ENCODE measurements around the gene OR51D1.

Gene OR51D1

DNA sequence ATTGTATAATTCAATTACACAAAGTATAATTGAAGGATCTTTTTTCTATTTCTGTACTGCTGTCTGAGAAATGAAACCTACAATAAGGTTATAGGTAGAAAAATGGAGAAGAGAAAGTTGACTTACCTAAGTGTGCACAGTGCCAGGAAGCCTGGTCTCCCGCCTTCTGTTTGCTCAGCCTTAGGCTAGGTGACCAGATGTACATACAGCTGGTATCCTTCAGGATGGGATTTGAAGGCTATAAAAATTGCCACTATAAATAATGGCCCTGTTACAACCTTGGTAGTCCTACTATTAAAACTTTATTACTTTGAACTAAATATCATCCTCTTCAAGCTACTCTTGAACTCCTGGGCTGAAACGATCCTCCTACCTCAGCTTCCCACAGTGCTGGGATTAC is 40.7 kb downstream of the OR51D1 start:
- Histone ChIP-seq H3K27me3 (ENCODE audit: insufficient read depth, poor library complexity, severe bottlenecking) (no peaks in the 10 kb centered on the region), H3K27ac (replicated peaks) (no peak overlapping the region), H3K4me3 (replicated peaks; ENCODE audit: insufficient read depth, low read length) (no peak overlapping the region)
- TF ChIP-seq, protein P1, sequence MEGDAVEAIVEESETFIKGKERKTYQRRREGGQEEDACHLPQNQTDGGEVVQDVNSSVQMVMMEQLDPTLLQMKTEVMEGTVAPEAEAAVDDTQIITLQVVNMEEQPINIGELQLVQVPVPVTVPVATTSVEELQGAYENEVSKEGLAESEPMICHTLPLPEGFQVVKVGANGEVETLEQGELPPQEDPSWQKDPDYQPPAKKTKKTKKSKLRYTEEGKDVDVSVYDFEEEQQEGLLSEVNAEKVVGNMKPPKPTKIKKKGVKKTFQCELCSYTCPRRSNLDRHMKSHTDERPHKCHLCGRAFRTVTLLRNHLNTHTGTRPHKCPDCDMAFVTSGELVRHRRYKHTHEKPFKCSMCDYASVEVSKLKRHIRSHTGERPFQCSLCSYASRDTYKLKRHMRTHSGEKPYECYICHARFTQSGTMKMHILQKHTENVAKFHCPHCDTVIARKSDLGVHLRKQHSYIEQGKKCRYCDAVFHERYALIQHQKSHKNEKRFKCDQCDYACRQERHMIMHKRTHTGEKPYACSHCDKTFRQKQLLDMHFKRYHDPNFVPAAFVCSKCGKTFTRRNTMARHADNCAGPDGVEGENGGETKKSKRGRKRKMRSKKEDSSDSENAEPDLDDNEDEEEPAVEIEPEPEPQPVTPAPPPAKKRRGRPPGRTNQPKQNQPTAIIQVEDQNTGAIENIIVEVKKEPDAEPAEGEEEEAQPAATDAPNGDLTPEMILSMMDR (IDR thresholded peaks at IDR 0.05; ENCODE audit: insufficient read depth, low read length) = no peak
- TF ChIP-seq SPI1 (IDR thresholded peaks at IDR 0.05; ENCODE audit: borderline replicate concordance, low read depth) (no peak), POLR2AphosphoS5 (IDR thresholded peaks at IDR 0.05; ENCODE audit: low read depth) (no peak), GABPA (IDR thresholded peaks at IDR 0.05; ENCODE audit: low read depth) (no peak), REST (IDR thresholded peaks at IDR 0.05; ENCODE audit: insufficient replicate concordance, low read depth) (no peak)
- no peak for DNase-seq (ENCODE audit: low read depth in 1 of 2, low spot score in 1 of 2)

GRCh38 chr11:4680341-4680740 is 43.1 kb downstream of the OR51D1 start:
- H3K27ac ChIP-seq (replicated peaks) = no peak overlapping the region
- no peak for DNase-seq (ENCODE audit: low read depth in 1 of 2, low spot score in 1 of 2)
- no peak for TF ChIP-seq REST (IDR thresholded peaks at IDR 0.05; ENCODE audit: insufficient replicate concordance, low read depth)
- TF ChIP-seq SPI1 (IDR thresholded peaks at IDR 0.05; ENCODE audit: borderline replicate concordance, low read depth) = no peak

DNA sequence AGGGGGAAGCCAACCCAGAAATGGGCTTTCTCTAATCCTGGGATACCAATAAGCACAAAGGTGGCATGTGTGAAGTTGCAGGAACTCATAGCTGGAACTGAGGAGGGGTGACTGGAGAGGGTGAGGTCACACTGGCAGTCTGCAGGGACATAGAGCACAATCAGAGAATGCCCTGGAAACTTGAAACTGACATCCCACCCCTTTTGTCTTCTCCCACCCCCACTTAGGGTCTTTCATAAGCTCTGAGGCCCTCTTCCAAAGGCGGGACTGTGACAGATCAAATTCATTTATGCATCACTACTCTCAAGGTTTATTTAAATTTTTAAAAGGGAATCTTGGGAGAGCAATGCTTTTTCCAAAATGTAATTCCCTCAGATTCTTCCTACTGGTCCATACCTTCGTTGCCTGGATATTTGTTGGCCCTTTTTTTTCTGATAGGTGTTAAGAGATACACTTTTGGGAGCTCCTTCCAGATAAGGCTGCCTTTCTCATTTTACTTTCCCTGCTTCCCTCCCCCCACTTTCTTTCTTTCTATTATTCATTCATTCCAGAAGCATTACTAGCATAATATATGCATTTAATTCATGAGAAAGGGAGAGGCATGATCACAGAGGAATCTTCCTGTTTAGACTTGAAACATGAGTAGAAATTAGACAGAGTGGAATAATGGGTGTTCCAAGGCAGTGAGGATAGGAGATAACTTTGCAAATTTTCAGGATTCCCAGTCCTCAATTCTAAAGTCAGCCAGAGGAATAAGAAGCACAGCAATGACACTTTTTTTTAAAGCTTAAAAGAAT is 45.5 kb downstream of the OR51D1 start:
- TF ChIP-seq SPI1 (IDR thresholded peaks at IDR 0.05; ENCODE audit: borderline replicate concordance, low read depth) (no peak), POLR2AphosphoS5 (IDR thresholded peaks at IDR 0.05; ENCODE audit: low read depth) (no peak), REST (IDR thresholded peaks at IDR 0.05; ENCODE audit: insufficient replicate concordance, low read depth) (no peak)
- TF ChIP-seq, protein P1 (IDR thresholded peaks at IDR 0.05; ENCODE audit: insufficient read depth, low read length) = no peak
- H3K4me3 ChIP-seq (replicated peaks; ENCODE audit: insufficient read depth, low read length) = no peak overlapping the region
- no peak for DNase-seq (ENCODE audit: low read depth in 1 of 2, low spot score in 1 of 2)
- H3K27me3 ChIP-seq (ENCODE audit: insufficient read depth, poor library complexity, severe bottlenecking) = peaks cover 4% of the 10 kb centered on the region
- no peak overlapping the region for H3K27ac ChIP-seq (replicated peaks)

More at GRCh38 chr11:4680341-4680740, 43.1 kb downstream of the OR51D1 start:
- no peak overlapping the region for H3K4me3 ChIP-seq (replicated peaks; ENCODE audit: insufficient read depth, low read length)
- H3K27me3 ChIP-seq (ENCODE audit: insufficient read depth, poor library complexity, severe bottlenecking) = no peaks in the 10 kb centered on the region
